RWPE2 (cell line): ENCODE data around the gene PGAP1.

ENCODE experiments used
- ATAC-seq: fragments of 200-7000 bp; cut with Tn5 transposase; 3 replicates; pipeline ENCODE4 v1.9.1; 2021; ENCODE audit warnings: low read depth
- DNase-seq: peaks from one replicate; pipeline ENCODE4 v3.0.0-alpha.2; 2020; ENCODE audit warnings: low spot score
- H3K27ac ChIP-seq: fragments of 450-650 bp; 2 replicates; pipeline ENCODE4 v1.5.1; 2017; ENCODE audit warnings: mild to moderate bottlenecking; ENCODE audit not compliant: poor library complexity, severe bottlenecking
- H3K27me3 ChIP-seq: fragments of 250-450 bp; sonication (Bioruptor Pico); 2 replicates; pipeline ENCODE4 v1.5.1; 2021; ENCODE audit warnings: mild to moderate bottlenecking, moderate library complexity; ENCODE audit not compliant: insufficient read depth, poor library complexity, severe bottlenecking
- H3K36me3 ChIP-seq: fragments of 250-450 bp; sonication (Bioruptor Pico); 2 replicates; pipeline ENCODE4 v1.5.1; 2020; ENCODE audit warnings: low read depth, mild to moderate bottlenecking, moderate library complexity
- H3K4me1 ChIP-seq: fragments of 250-450 bp; sonication (Bioruptor Pico); 2 replicates; pipeline ENCODE4 v1.5.1; 2021; ENCODE audit warnings: mild to moderate bottlenecking, moderate library complexity; ENCODE audit not compliant: insufficient read depth, poor library complexity, severe bottlenecking
- H3K4me3 ChIP-seq: fragments of 250-450 bp; sonication (Bioruptor Pico); 2 replicates; pipeline ENCODE4 v1.5.1; 2021; ENCODE audit warnings: mild to moderate bottlenecking, moderate library complexity; ENCODE audit not compliant: severe bottlenecking
- H3K9me3 ChIP-seq: fragments of 250-450 bp; sonication (Bioruptor Pico); 2 replicates; pipeline ENCODE4 v1.5.1; 2021; ENCODE audit warnings: mild to moderate bottlenecking, moderate library complexity; ENCODE audit not compliant: severe bottlenecking
- CTCF ChIP-seq: fragments of 450-650 bp; IDR thresholded peaks from one replicate; pipeline ENCODE4 v1.5.1; 2017; ENCODE audit warnings: mild to moderate bottlenecking, moderate library complexity; ENCODE audit not compliant: poor library complexity, severe bottlenecking

PGAP1 gene

GRCh38 chr2:196944570-196944969 is 18.1 kb upstream of the PGAP1 start:
- ATAC-seq (peak; percentile 38; the same call in 1 of the 3 replicates), DNase-seq (no peak)
- TF ChIP-seq CTCF: no peak
- H3K9me3 ChIP-seq: peaks cover 3% of the 10 kb centered on the region
- H3K36me3 ChIP-seq: no peaks in the 10 kb centered on the region
- H3K27ac ChIP-seq: no peak overlapping the region
- H3K4me1 ChIP-seq: no peaks in the 10 kb centered on the region
- no peaks in the 10 kb centered on the region for H3K27me3 ChIP-seq
- H3K4me3 ChIP-seq: no peak overlapping the region

GRCh38 chr2:196941398-196942078 is 15.0 kb upstream of the PGAP1 start:
- H3K9me3 ChIP-seq: peaks cover 3% of the 10 kb centered on the region
- H3K4me3 ChIP-seq: no peak overlapping the region
- H3K27ac ChIP-seq: no peak overlapping the region
- H3K27me3 ChIP-seq: no peaks in the 10 kb centered on the region
- no peaks in the 10 kb centered on the region for H3K36me3 ChIP-seq
- no peak for TF ChIP-seq CTCF
- no peaks in the 10 kb centered on the region for H3K4me1 ChIP-seq
- no peak for ATAC-seq
- no peak for DNase-seq

GRCh38 chr2:196939371-196939770 is 12.9 kb upstream of the PGAP1 start:
- ATAC-seq: peak; percentile 78
- H3K4me3 ChIP-seq: no peak overlapping the region

GRCh38 chr2:196935432-196935831 is 8.9 kb upstream of the PGAP1 start:
- TF ChIP-seq CTCF: no peak
- ATAC-seq: no peak
- no peak for DNase-seq

More at GRCh38 chr2:196939371-196939770, 12.9 kb upstream of the PGAP1 start:
- no peak for DNase-seq
- Histone ChIP-seq H3K27me3 (no peaks in the 10 kb centered on the region), H3K9me3 (peaks cover 3% of the 10 kb centered on the region), H3K4me1 (no peaks in the 10 kb centered on the region), H3K36me3 (no peaks in the 10 kb centered on the region), H3K27ac (no peak overlapping the region)
- no peak for TF ChIP-seq CTCF

GRCh38 chr2:196934672-196935071 is 8.2 kb upstream of the PGAP1 start:
- ATAC-seq (no peak), DNase-seq (no peak)
- Histone ChIP-seq H3K27ac (no peak overlapping the region), H3K4me3 (no peak overlapping the region), H3K36me3 (no peaks in the 10 kb centered on the region), H3K4me1 (no peaks in the 10 kb centered on the region), H3K9me3 (no peaks in the 10 kb centered on the region), H3K27me3 (no peaks in the 10 kb centered on the region)
- TF ChIP-seq CTCF: no peak

More at GRCh38 chr2:196935432-196935831, 8.9 kb upstream of the PGAP1 start:
- Histone ChIP-seq H3K4me3 (no peak overlapping the region), H3K27me3 (no peaks in the 10 kb centered on the region), H3K9me3 (no peaks in the 10 kb centered on the region), H3K4me1 (no peaks in the 10 kb centered on the region), H3K36me3 (no peaks in the 10 kb centered on the region), H3K27ac (no peak overlapping the region)
